SK-N-SH (cell line): Measurements from ENCODE around the gene SYT1. TPM values are rescaled to one million over a fixed set of nuclear protein-coding genes. Genes with fewer than 3 reads are reported as not detected.

Experiments used
- CTCF ChIA-PET: fragments of 300-600, 350-600 bp; formaldehyde crosslinking; extraction: SDS; loops from one replicate; lab custom pipeline; 2021; lab: Yijun Ruan, JAX
- POLR2A ChIA-PET: fragments of 350-600 bp; sonication (Branson Sonifier 250); formaldehyde crosslinking; extraction: SDS; loops from one replicate; lab custom pipeline; 2020; ENCODE audit warnings: antibody characterized with exemption, inconsistent platforms; lab: Yijun Ruan, JAX
- DNase-seq: peaks from one replicate; pipeline ENCODE4 v3.0.0; 2012
- H2AFZ ChIP-seq: fragments of 200-600 bp; sonication (generic); 2 replicates; pipeline ENCODE4 v1.8.1; 2016; ENCODE audit warnings: antibody characterized with exemption, mild to moderate bottlenecking, low read depth
- H3F3A ChIP-seq: fragments of 200-600 bp; sonication (generic); replicated peaks from 2 replicates; pipeline ENCODE3; 2016; ENCODE audit warnings: antibody characterized with exemption, mild to moderate bottlenecking; ENCODE audit not compliant: insufficient read depth
- H3K27ac ChIP-seq, 2 experiments: fragments of 200-500 bp in 1 of 2; fragments of 200-600 bp in 1 of 2; sonication (Bioruptor generic) in 1 of 2; sonication (generic), shearing (Covaris generic) in 1 of 2; 2 replicates each; pipeline versions ENCODE4 v1.5.1 to v1.6.1; 2014 to 2016; ENCODE audit warnings: low read depth in 2 of 2, inconsistent platforms in 1 of 2, low read length in 1 of 2, mild to moderate bottlenecking in 1 of 2, mixed read lengths in 1 of 2
- H3K27me3 ChIP-seq: fragments of 200-600 bp; sonication (generic), shearing (Covaris generic); 2 replicates; pipeline ENCODE4 v1.6.1; 2016; ENCODE audit warnings: mixed run types; ENCODE audit not compliant: insufficient read depth
- H3K36me3 ChIP-seq, 2 experiments: fragments of 200-500 bp in 1 of 2; fragments of 200-600 bp in 1 of 2; sonication (Bioruptor generic) in 1 of 2; sonication (generic) in 1 of 2; replicated peaks in 1 of 2; 2 replicates each; pipeline versions ENCODE3 to v1.5.1; 2014 to 2016; ENCODE audit warnings: low read length in 1 of 2, mild to moderate bottlenecking in 1 of 2; ENCODE audit not compliant: insufficient read depth in 2 of 2, control insufficient read depth in 1 of 2
- H3K4me1 ChIP-seq, 2 experiments: fragments of 200-500 bp in 1 of 2; fragments of 200-600 bp in 1 of 2; sonication (Bioruptor generic) in 1 of 2; sonication (generic), shearing (Covaris generic) in 1 of 2; 2 replicates each; pipeline versions ENCODE4 v1.5.1 to v1.6.1; 2014 to 2016; ENCODE audit warnings: low read depth in 1 of 2, low read length in 1 of 2, mixed run types in 1 of 2; ENCODE audit not compliant: insufficient read depth in 2 of 2, control insufficient read depth in 1 of 2
- H3K4me2 ChIP-seq: fragments of 200-600 bp; sonication (generic), shearing (Covaris generic); 2 replicates; pipeline ENCODE4 v1.6.1; 2017; ENCODE audit warnings: mixed run types
- H3K4me3 ChIP-seq, 2 experiments: fragments of 200-500 bp in 1 of 2; fragments of 200-600 bp in 1 of 2; sonication (Bioruptor generic) in 1 of 2; sonication (generic), shearing (Covaris generic) in 1 of 2; 2 replicates each; pipeline versions ENCODE4 v1.5.1 to v1.8.1; 2014 to 2016; ENCODE audit warnings: low read depth in 2 of 2, inconsistent platforms in 1 of 2, low read length in 1 of 2, mild to moderate bottlenecking in 1 of 2, mixed read lengths in 1 of 2, moderate library complexity in 1 of 2
- H3K79me2 ChIP-seq: fragments of 200-600 bp; sonication (generic); 2 replicates; pipeline ENCODE4 v1.8.1; 2017; ENCODE audit warnings: mild to moderate bottlenecking; ENCODE audit not compliant: insufficient read depth
- H3K9ac ChIP-seq: fragments of 200-600 bp; sonication (generic); 2 replicates; pipeline ENCODE4 v1.6.1; 2017; ENCODE audit warnings: mixed run types
- H3K9me2 ChIP-seq: fragments of 200-600 bp; sonication (generic); 2 replicates; pipeline ENCODE4 v1.6.1; 2017; ENCODE audit warnings: mixed run types
- H3K9me3 ChIP-seq: fragments of 200-600 bp; sonication (generic); 2 replicates; pipeline ENCODE4 v1.6.1; 2017; ENCODE audit warnings: mixed run types, mild to moderate bottlenecking, moderate library complexity
- H4K20me1 ChIP-seq: fragments of 200-600 bp; sonication (generic); 2 replicates; pipeline ENCODE4 v1.6.1; 2017; ENCODE audit warnings: mild to moderate bottlenecking, mixed run types; ENCODE audit not compliant: insufficient read depth
- EZH2phosphoT487 ChIP-seq: fragments of 200-600 bp; sonication (generic); IDR thresholded peaks from 2 replicates; pipeline ENCODE4 v1.6.1; 2017; ENCODE audit warnings: low read depth, mixed run types, mild to moderate bottlenecking, antibody characterized with exemption, moderate library complexity, borderline replicate concordance
- FOXM1 ChIP-seq: IDR thresholded peaks from 2 replicates; pipeline ENCODE4 v1.4.0; 2012; ENCODE audit warnings: low read depth, mild to moderate bottlenecking
- JUND ChIP-seq: IDR thresholded peaks from 2 replicates; pipeline ENCODE4 v1.4.0; 2012
- MAX ChIP-seq: IDR thresholded peaks from 2 replicates; pipeline ENCODE4 v1.4.0; 2012; ENCODE audit warnings: low read depth
- MEF2A ChIP-seq: IDR thresholded peaks from 2 replicates; pipeline ENCODE4 v1.4.0; 2012; ENCODE audit warnings: low read depth, borderline replicate concordance
- MXI1 ChIP-seq: IDR thresholded peaks from 2 replicates; pipeline ENCODE4 v1.6.1; 2012; ENCODE audit warnings: mild to moderate bottlenecking, low read depth, low read length, improper control_type of control experiment
- POLR2AphosphoS5 ChIP-seq: IDR thresholded peaks from 2 replicates; pipeline ENCODE4 v1.6.1; 2012; ENCODE audit warnings: low read depth, low read length
- RAD21 ChIP-seq: IDR thresholded peaks from 2 replicates; pipeline ENCODE4 v1.6.1; 2012; ENCODE audit warnings: mild to moderate bottlenecking, low read length
- RFX5 ChIP-seq: IDR thresholded peaks from 2 replicates; pipeline ENCODE4 v1.6.1; 2012; ENCODE audit warnings: mild to moderate bottlenecking, improper control_type of control experiment, low read length
- RXRA ChIP-seq: IDR thresholded peaks from 2 replicates; pipeline ENCODE4 v1.4.0; 2012; ENCODE audit warnings: low read depth, mild to moderate bottlenecking, borderline replicate concordance
- SMC3 ChIP-seq: IDR thresholded peaks from 2 replicates; pipeline ENCODE4 v1.6.1; 2012; ENCODE audit warnings: low read depth, low read length, improper control_type of control experiment
- TAF1 ChIP-seq: IDR thresholded peaks from 2 replicates; pipeline ENCODE4 v1.6.1; 2012; ENCODE audit warnings: low read depth, mild to moderate bottlenecking, low read length, moderate library complexity, borderline replicate concordance
- WGBS: methylation state at CpG from one replicate; pipeline ENCODE4 v1.1.6; 2017; ENCODE audit warnings: low lambda C conversion rate; 5-methylcytosine and 5-hydroxymethylcytosine counted together
- polyA plus RNA-seq, 3 experiments: library from polyadenylated mRNA; depleted of rRNA; stranded (reverse); fragments of >200 nt; gene quantifications; 2 replicates each; pipeline ENCODE4 v1.2.3, GENCODE V29; 2012

Gene SYT1
- polyA plus RNA-seq, 1 of the 3 experiments (the other 2 are of a cell fraction): 12.7 TPM

- Histone ChIP-seq H4K20me1 (no peaks in the 10 kb centered on the region), H3K9me2 (no peaks in the 10 kb centered on the region), H3K36me3 (no peaks in the 10 kb centered on the region), H3K9ac (no peak overlapping the region), H3K4me2 (no peak overlapping the region), H3K27ac (no peak overlapping the region), H2AFZ (no peak overlapping the region), H3K4me1 (no peaks in the 10 kb centered on the region), H3K79me2 (no peaks in the 10 kb centered on the region), H3K4me3 (no peak overlapping the region), H3K27me3 (no peaks in the 10 kb centered on the region), H3K9me3 (no peaks in the 10 kb centered on the region), H3F3A (no peaks in the 10 kb centered on the region)
- ChIA-PET CTCF (interaction anchor here (0.5 kb wide), 1 partner anchor 9 kb away, joined by 3 read pairs; no protein-coding TSS in a partner anchor), POLR2A (interaction anchor here (0.5 kb wide), 1 partner anchor 166 kb away, joined by 3 read pairs; no protein-coding TSS in a partner anchor)
- WGBS: 92% methylated on average over 5 of the region's 5 CpGs
- no peak for DNase-seq
- no peak for TF ChIP-seq TAF1
- TF ChIP-seq RFX5: no peak
- TF ChIP-seq SMC3: no peak
- no peak for TF ChIP-seq EZH2phosphoT487
- TF ChIP-seq, all 33 proteins: peak for 0
Observed at GRCh38 chr12:78818487-78818886, 46.1 kb upstream of the SYT1 start.

- no peaks in the 10 kb centered on the region for H3K27me3 ChIP-seq
- no peaks in the 10 kb centered on the region for H3K9me2 ChIP-seq
- no peaks in the 10 kb centered on the region for H3K4me1 ChIP-seq
- no peak overlapping the region for H2AFZ ChIP-seq
- POLR2A ChIA-PET: no interaction called here
- no peak overlapping the region for H3K27ac ChIP-seq
- H3K4me2 ChIP-seq: no peak overlapping the region
- 65% methylated on average over 2 of the region's 2 CpGs for WGBS
- H3K36me3 ChIP-seq: no peaks in the 10 kb centered on the region
- H3K9ac ChIP-seq: no peak overlapping the region
- no peak overlapping the region for H3K4me3 ChIP-seq
- no peaks in the 10 kb centered on the region for H4K20me1 ChIP-seq
- CTCF ChIA-PET: no interaction called here
- no peak for DNase-seq
- TF ChIP-seq RXRA: no peak
- no peak for TF ChIP-seq FOXM1
- TF ChIP-seq TAF1: no peak
- no peak for TF ChIP-seq JUND
- no peaks in the 10 kb centered on the region for H3F3A ChIP-seq
- H3K79me2 ChIP-seq: no peaks in the 10 kb centered on the region
- H3K9me3 ChIP-seq: no peaks in the 10 kb centered on the region
Observed at GRCh38 chr12:78820946-78821345, 43.6 kb upstream of the SYT1 start.

- H3K27ac ChIP-seq: no peak overlapping the region
Observed at GRCh38 chr12:78824918-78825317, 39.7 kb upstream of the SYT1 start.

More at GRCh38 chr12:78824918-78825317, 39.7 kb upstream of the SYT1 start:
- Histone ChIP-seq H3K9me2 (no peaks in the 10 kb centered on the region), H3K4me2 (no peak overlapping the region), H3K4me1 (no peaks in the 10 kb centered on the region), H3K36me3 (no peaks in the 10 kb centered on the region), H3F3A (no peaks in the 10 kb centered on the region), H2AFZ (no peak overlapping the region), H3K9ac (no peak overlapping the region), H4K20me1 (no peaks in the 10 kb centered on the region), H3K79me2 (no peaks in the 10 kb centered on the region), H3K9me3 (no peaks in the 10 kb centered on the region), H3K4me3 (no peak overlapping the region), H3K27me3 (no peaks in the 10 kb centered on the region)
- TF ChIP-seq MXI1 (no peak), RAD21 (no peak), MAX (no peak), EZH2phosphoT487 (no peak), MEF2A (no peak), POLR2AphosphoS5 (no peak)
- DNase-seq: no peak
- ChIA-PET POLR2A (no interaction called here), CTCF (no interaction called here)
